Astrocyte (in vitro differentiated cells and primary cell): Measurements from ENCODE around the gene OR4B1. TPM values are rescaled to one million over a fixed set of nuclear protein-coding genes. Genes with fewer than 3 reads are reported as not detected.

Experiments used
- DNase-seq: peaks from one replicate; pipeline ENCODE4 v3.0.0-alpha.2; 2010; ENCODE audit warnings: low read depth
- FAIRE-seq: peaks from 2 replicates; lab custom pipeline; 2011; peaks lifted over from hg19 to GRCh38; lab: Jason Lieb, UNC
- H2AFZ ChIP-seq: 2 replicates; pipeline ENCODE4 v1.6.0; 2012; ENCODE audit warnings: low read depth, low read length, inconsistent platforms
- H3K27ac ChIP-seq: 2 replicates; pipeline ENCODE4 v1.5.1; 2011; ENCODE audit warnings: low read depth, low read length, inconsistent platforms
- H3K27me3 ChIP-seq: 2 replicates; pipeline ENCODE4 v1.6.0; 2011; ENCODE audit warnings: low read length, inconsistent platforms; ENCODE audit not compliant: insufficient read depth
- H3K36me3 ChIP-seq: 2 replicates; pipeline ENCODE4 v1.5.1; 2011; ENCODE audit warnings: low read length, inconsistent platforms; ENCODE audit not compliant: insufficient read depth
- H3K4me1 ChIP-seq: 2 replicates; pipeline ENCODE4 v1.5.1; 2011; ENCODE audit warnings: low read length, inconsistent platforms; ENCODE audit not compliant: insufficient read depth
- H3K4me2 ChIP-seq: 2 replicates; pipeline ENCODE4 v1.6.0; 2012; ENCODE audit warnings: low read length, inconsistent platforms
- H3K4me3 ChIP-seq: 2 replicates; pipeline ENCODE4 v1.5.1; 2011; ENCODE audit warnings: low read depth, mild to moderate bottlenecking, low read length, inconsistent platforms; ENCODE audit not compliant: insufficient read depth
- H3K79me2 ChIP-seq: 2 replicates; pipeline ENCODE4 v1.6.0; 2012; ENCODE audit warnings: mild to moderate bottlenecking, low read length, inconsistent platforms; ENCODE audit not compliant: insufficient read depth
- H3K9ac ChIP-seq: 2 replicates; pipeline ENCODE4 v1.6.0; 2012; ENCODE audit warnings: mild to moderate bottlenecking, low read length, inconsistent platforms
- H3K9me3 ChIP-seq: 2 replicates; pipeline ENCODE4 v1.5.1; 2012; ENCODE audit warnings: low read depth, mild to moderate bottlenecking, low read length, inconsistent platforms; ENCODE audit not compliant: insufficient read depth
- H4K20me1 ChIP-seq: 2 replicates; pipeline ENCODE4 v1.6.0; 2012; ENCODE audit warnings: low read length, inconsistent platforms; ENCODE audit not compliant: insufficient read depth
- H3K27ac Mint-ChIP-seq: one replicate; pipeline ENCODE4 v1.8.0; 2021; ENCODE audit warnings: mild to moderate bottlenecking, mixed read lengths; ENCODE audit not compliant: unreplicated experiment
- H3K27me3 Mint-ChIP-seq: one replicate; pipeline ENCODE4 v1.8.0; 2021; ENCODE audit warnings: low read depth, mixed read lengths; ENCODE audit not compliant: unreplicated experiment
- H3K36me3 Mint-ChIP-seq: one replicate; pipeline ENCODE4 v1.8.0; 2021; ENCODE audit warnings: low read depth, mixed read lengths; ENCODE audit not compliant: unreplicated experiment
- H3K4me1 Mint-ChIP-seq: one replicate; pipeline ENCODE4 v1.8.0; 2021; ENCODE audit warnings: low read depth, mixed read lengths; ENCODE audit not compliant: unreplicated experiment
- H3K4me3 Mint-ChIP-seq: one replicate; pipeline ENCODE4 v1.8.0; 2021; ENCODE audit warnings: mild to moderate bottlenecking, moderate library complexity, mixed read lengths; ENCODE audit not compliant: unreplicated experiment
- H3K9me3 Mint-ChIP-seq: one replicate; pipeline ENCODE4 v1.8.0; 2021; ENCODE audit warnings: mild to moderate bottlenecking, mixed read lengths; ENCODE audit not compliant: unreplicated experiment
- CTCF ChIP-seq: IDR thresholded peaks from 2 replicates; pipeline ENCODE4 v1.5.1; 2011; ENCODE audit warnings: low read depth, mild to moderate bottlenecking, inconsistent platforms, low read length, moderate library complexity; ENCODE audit not compliant: insufficient read depth
- EZH2 ChIP-seq: IDR thresholded peaks from 2 replicates; pipeline ENCODE4 v1.6.1; 2012; ENCODE audit warnings: mild to moderate bottlenecking, low read length, inconsistent platforms; ENCODE audit not compliant: insufficient read depth
- total RNA-seq: library from RNA; stranded (reverse); gene quantifications from 2 replicates; pipeline ENCODE4 v1.2.1, GENCODE V29; 2021

The OR4B1 gene
- total RNA-seq, 1 donor from 2014 or later: not detected

GRCh38 chr11:48169259-48169658 lies 47.4 kb upstream of the OR4B1 start:
- no peaks in the 10 kb centered on the region for H3K27me3 Mint-ChIP-seq
- H3K4me3 Mint-ChIP-seq: no peak overlapping the region
- H3K79me2 ChIP-seq: no peaks in the 10 kb centered on the region
- H3K9me3 Mint-ChIP-seq: no peaks in the 10 kb centered on the region
- H3K4me1 ChIP-seq: peaks cover 18% of the 10 kb centered on the region
- DNase-seq (no peak), FAIRE-seq (no peak)
- H3K36me3 ChIP-seq: peaks cover 4% of the 10 kb centered on the region
- no peak overlapping the region for H2AFZ ChIP-seq
- H4K20me1 ChIP-seq: no peaks in the 10 kb centered on the region
- H3K27me3 ChIP-seq: no peaks in the 10 kb centered on the region
- peaks cover 2% of the 10 kb centered on the region for H3K4me1 Mint-ChIP-seq
- peaks cover 7% of the 10 kb centered on the region for H3K36me3 Mint-ChIP-seq
- peak overlapping the region; percentile 60 for H3K4me2 ChIP-seq
- peak overlapping the region; percentile 47 for H3K27ac ChIP-seq
- peak overlapping the region; percentile 4 for H3K9ac ChIP-seq
- no peaks in the 10 kb centered on the region for H3K9me3 ChIP-seq
- no peak overlapping the region for H3K4me3 ChIP-seq
- H3K27ac Mint-ChIP-seq: no peak overlapping the region
- no peak for TF ChIP-seq EZH2
- TF ChIP-seq CTCF: no peak

- H3K79me2 ChIP-seq: no peaks in the 10 kb centered on the region
- H3K36me3 ChIP-seq: peaks cover 2% of the 10 kb centered on the region
- Mint-ChIP-seq H3K4me1 (peaks cover 2% of the 10 kb centered on the region), H3K4me3 (no peak overlapping the region), H3K27ac (no peak overlapping the region), H3K36me3 (peaks cover 7% of the 10 kb centered on the region), H3K27me3 (no peaks in the 10 kb centered on the region), H3K9me3 (no peaks in the 10 kb centered on the region)
- H3K4me1 ChIP-seq: peaks cover 18% of the 10 kb centered on the region
- no peak for FAIRE-seq
- no peak overlapping the region for H2AFZ ChIP-seq
- TF ChIP-seq EZH2 (no peak), CTCF (no peak)
- no peaks in the 10 kb centered on the region for H3K9me3 ChIP-seq
- H3K4me3 ChIP-seq: no peak overlapping the region
- H3K4me2 ChIP-seq: peak overlapping the region; percentile 60
- peak; percentile 51 for DNase-seq
- no peaks in the 10 kb centered on the region for H3K27me3 ChIP-seq
- peak overlapping the region; percentile 4 for H3K9ac ChIP-seq
- H3K27ac ChIP-seq: peak overlapping the region; percentile 47
- H4K20me1 ChIP-seq: no peaks in the 10 kb centered on the region
Measured at GRCh38 chr11:48169717-48170116, 46.9 kb upstream of the OR4B1 start.
